Psoas muscle (tissue), 8 donors: ENCODE results near the gene PRRX2. TPM values are rescaled to one million over a fixed set of nuclear protein-coding genes. Genes with fewer than 3 reads are reported as not detected.
A peak's percentile ranks its signal among the peaks of the same experiment; 100 is the strongest.

ENCODE experiments used
- ATAC-seq, 4 donors: fragments of 200-7000 bp; cut with Tn5 transposase; one replicate each; pipeline ENCODE4 v1.9.1; 2020; ENCODE audit warnings: moderate library complexity in 3 of 4, mild to moderate bottlenecking in 2 of 4
- DNase-seq, 2 donors: peaks; one replicate each; pipeline ENCODE4 v3.0.0-alpha.2; 2020
- H3K27ac ChIP-seq: fragments of 200-600 bp; one replicate; pipeline ENCODE4 v1.8.0; 2022
- H3K27me3 ChIP-seq, 3 donors: fragments of 200-600 bp in 1 of 3; one replicate each; pipeline versions ENCODE4 v1.6.1 to v1.8.0; 2013 to 2022; ENCODE audit warnings: low read length in 2 of 3, mild to moderate bottlenecking in 2 of 3, moderate library complexity in 1 of 3; ENCODE audit not compliant: insufficient read depth in 3 of 3
- H3K36me3 ChIP-seq, 2 donors: fragments of 200-600 bp in 1 of 2; one replicate each; pipeline versions ENCODE4 v1.6.1 to v1.8.0; 2013 to 2022; ENCODE audit warnings: low read depth in 1 of 2, mild to moderate bottlenecking in 1 of 2, moderate library complexity in 1 of 2; ENCODE audit not compliant: insufficient read depth in 1 of 2
- H3K4me1 ChIP-seq: fragments of 200-600 bp; one replicate; pipeline ENCODE4 v1.8.0; 2022
- H3K4me3 ChIP-seq: fragments of 200-600 bp; one replicate; pipeline ENCODE4 v1.8.0; 2022; ENCODE audit warnings: mild to moderate bottlenecking
- H3K9me3 ChIP-seq: fragments of 200-600 bp; one replicate; pipeline ENCODE4 v1.8.0; 2022
- whole genome bisulfite sequencing, 3 donors: extraction: QIAGEN DNeasy Blood & Tissue Kit; methylation state at CpG; one replicate each; pipeline versions ENCODE4 v1.1.6 to v1.1.7; 2013; 5-methylcytosine and 5-hydroxymethylcytosine counted together
- intact Hi-C, 2 donors: fragments of 100-400 bp; cut with DNase I; formaldehyde crosslinking; loops; one replicate each; pipeline versions ENCODE4 v1.11.0 to v1.14.2; 2022
- polyA plus RNA-seq, 3 donors: library from polyadenylated mRNA; stranded (reverse); fragments of 200-250 nt; gene quantifications; one replicate each; pipeline ENCODE4 v1.2.3, GENCODE V29; 2013
- total RNA-seq, 4 donors: library from RNA; stranded (reverse); fragmentation: NEBNext Ultra II Directional in 2 of 4; extraction: Animal tissue kit (Norgen Biotek cat#: 25700) in 2 of 4; gene quantifications; one replicate each; pipeline versions ENCODE4 v1.2.1 to v1.2.4, GENCODE V29; 2021 to 2023
- TF ChIP-seq, protein P1 (sequence below): fragments of 200-600 bp; IDR thresholded peaks from one replicate; pipeline ENCODE4 v1.8.0; 2022; ENCODE audit warnings: antibody characterized with exemption
- donor health status: healthy with polysubstance abuse.
- donor health status: DM: no; HTN: no; CAD: no; lungs with moderate emphysema.
- donor health status: Bipolar disorder and iron deficiency.
- donor health status: healthy.
- donor health status: DM: yes; HTN: yes; CAD: no.
- donor health status: DM: no; HTN: no; CAD: no.
- donor health status: DM: no; HTN: no; CAD: no.
- donor health status: DM: yes; HTN: yes; CAD: no.

PRRX2 gene
- total and polyA plus RNA-seq, 7 donors: 0.03 to 1.1 (median 0.49) TPM

DNA sequence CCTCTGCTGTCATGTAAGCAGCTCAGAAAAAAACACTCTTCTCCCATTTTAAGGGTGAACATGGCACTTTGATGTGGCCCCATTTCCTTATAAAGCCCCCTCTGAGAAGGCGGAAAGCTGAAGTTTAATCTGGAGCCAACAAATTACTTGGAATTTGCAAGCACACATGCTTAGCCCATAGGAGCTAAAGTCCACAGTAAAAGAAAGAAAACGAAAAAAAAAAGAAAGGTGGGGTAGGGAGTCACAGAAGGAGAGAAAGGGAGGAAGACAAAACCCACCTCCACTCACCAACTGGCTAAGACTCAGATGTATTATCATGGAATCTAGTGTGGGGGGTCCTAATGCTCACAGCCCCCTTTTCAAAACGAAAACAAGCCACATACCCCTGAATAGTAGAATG lies 30.4 kb downstream of the PRRX2 start:
- H3K9me3 ChIP-seq: no peaks in the 10 kb centered on the region
- ATAC-seq (no peak), DNase-seq (no peak)
- no peaks in the 10 kb centered on the region for H3K36me3 ChIP-seq
- H3K4me1 ChIP-seq: no peaks in the 10 kb centered on the region
- intact Hi-C loops: no loop called here
- no peak overlapping the region for H3K4me3 ChIP-seq
- peaks cover 0 to 43% (median 16%) of the 10 kb centered on the region in 3 donors for H3K27me3 ChIP-seq
- TF ChIP-seq, protein P1, sequence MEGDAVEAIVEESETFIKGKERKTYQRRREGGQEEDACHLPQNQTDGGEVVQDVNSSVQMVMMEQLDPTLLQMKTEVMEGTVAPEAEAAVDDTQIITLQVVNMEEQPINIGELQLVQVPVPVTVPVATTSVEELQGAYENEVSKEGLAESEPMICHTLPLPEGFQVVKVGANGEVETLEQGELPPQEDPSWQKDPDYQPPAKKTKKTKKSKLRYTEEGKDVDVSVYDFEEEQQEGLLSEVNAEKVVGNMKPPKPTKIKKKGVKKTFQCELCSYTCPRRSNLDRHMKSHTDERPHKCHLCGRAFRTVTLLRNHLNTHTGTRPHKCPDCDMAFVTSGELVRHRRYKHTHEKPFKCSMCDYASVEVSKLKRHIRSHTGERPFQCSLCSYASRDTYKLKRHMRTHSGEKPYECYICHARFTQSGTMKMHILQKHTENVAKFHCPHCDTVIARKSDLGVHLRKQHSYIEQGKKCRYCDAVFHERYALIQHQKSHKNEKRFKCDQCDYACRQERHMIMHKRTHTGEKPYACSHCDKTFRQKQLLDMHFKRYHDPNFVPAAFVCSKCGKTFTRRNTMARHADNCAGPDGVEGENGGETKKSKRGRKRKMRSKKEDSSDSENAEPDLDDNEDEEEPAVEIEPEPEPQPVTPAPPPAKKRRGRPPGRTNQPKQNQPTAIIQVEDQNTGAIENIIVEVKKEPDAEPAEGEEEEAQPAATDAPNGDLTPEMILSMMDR: no peak
- WGBS, 3 donors: 76 to 81% (median 78%) methylated on average over 3 of the region's 3 CpGs
- H3K27ac ChIP-seq: no peak overlapping the region

DNA sequence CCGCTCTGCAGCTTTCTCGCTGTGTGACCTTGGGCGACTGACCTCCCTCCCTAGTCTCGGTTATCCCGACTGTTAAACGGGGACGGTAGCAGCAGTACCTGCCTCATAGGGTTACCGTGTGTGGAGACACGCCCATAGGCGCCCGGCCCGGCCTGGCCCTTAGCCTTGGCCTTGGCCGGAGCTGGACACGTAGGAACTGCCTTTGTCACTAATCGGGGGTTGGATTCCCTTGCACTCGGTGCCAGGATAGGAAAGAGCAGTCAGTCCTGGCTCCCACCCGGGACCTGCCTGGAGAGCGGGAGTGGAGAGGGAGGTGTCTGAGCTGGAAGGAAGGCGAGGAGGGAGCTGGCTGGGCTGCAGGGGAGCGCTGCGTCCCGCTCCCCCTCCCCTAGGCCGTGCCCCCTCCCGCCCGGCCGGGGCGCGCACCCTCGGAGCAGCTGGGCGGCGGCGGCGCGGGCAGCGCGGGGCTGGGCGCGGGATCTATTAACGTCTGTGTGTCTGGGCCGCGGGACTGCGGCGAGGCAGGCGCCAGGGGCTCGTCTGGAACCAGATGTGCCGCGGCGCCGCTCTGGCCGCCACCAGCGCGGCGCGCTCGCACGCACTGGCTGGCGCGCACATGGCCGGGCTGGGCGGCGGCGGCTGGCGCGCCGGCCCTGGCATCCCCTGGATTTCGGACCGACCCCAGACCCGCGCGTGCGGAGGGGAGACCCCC lies 31.7 kb downstream of the PRRX2 start:
- Histone ChIP-seq H3K36me3 (no peaks in the 10 kb centered on the region), H3K4me1 (no peaks in the 10 kb centered on the region), H3K9me3 (no peaks in the 10 kb centered on the region), H3K27ac (peak overlapping the region; percentile 16), H3K4me3 (peak overlapping the region; percentile 58), H3K27me3 (peaks cover 0 to 52% (median 16%) of the 10 kb centered on the region in 3 donors)
- ATAC-seq: peak; percentile 44 to 69 (median 56)
- intact Hi-C loops: no loop called here
- TF ChIP-seq, protein P1: no peak
- DNase-seq: peak; percentile 73 to 80
- WGBS, 3 donors: 2 to 4% (median 3%) methylated on average over 63 to 71 of the region's 71 CpGs

DNA sequence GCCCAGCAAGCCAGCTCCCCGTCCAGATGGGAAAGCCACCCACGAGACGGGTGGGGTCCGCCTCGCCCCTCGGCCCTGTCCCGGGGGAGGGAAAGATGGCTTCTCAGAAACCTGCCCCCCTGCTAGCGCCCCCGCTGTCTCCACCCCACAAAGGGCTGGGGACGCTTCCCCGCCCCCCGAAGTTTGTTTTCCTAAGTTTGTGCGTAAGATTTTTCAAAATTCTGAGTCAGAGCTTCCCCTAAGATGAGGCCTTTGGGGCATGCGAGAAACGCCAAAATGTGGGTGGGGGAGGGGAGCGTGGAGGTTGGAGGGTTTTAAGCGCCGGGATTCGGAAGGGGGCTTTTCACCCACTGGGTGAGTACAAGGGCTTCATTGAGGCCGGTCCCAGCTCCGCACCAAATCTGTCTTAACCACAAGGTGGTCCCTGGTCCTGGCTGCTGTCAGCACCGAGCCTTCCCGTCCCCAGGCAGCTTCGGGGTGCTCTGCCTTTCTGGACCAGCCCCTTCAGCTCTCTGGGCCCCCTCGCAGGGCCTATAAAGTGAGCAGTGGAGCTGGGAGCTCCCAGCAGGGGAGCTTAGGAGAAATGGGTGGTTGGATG lies 32.3 kb downstream of the PRRX2 start:
- peak in 3 of 4 donors; percentile 11 to 35 (median 27) for ATAC-seq
- Histone ChIP-seq H3K9me3 (no peaks in the 10 kb centered on the region), H3K4me1 (no peaks in the 10 kb centered on the region), H3K27me3 (peaks cover 0 to 57% (median 16%) of the 10 kb centered on the region in 3 donors), H3K36me3 (no peaks in the 10 kb centered on the region), H3K27ac (peak overlapping the region; percentile 16), H3K4me3 (peak overlapping the region; percentile 58)
- TF ChIP-seq, protein P1: no peak
- WGBS, 3 donors: 3 to 6% (median 4%) methylated on average over 23 to 25 of the region's 25 CpGs
- peak; percentile 76 to 80 for DNase-seq
- intact Hi-C loops: no loop called here

DNA sequence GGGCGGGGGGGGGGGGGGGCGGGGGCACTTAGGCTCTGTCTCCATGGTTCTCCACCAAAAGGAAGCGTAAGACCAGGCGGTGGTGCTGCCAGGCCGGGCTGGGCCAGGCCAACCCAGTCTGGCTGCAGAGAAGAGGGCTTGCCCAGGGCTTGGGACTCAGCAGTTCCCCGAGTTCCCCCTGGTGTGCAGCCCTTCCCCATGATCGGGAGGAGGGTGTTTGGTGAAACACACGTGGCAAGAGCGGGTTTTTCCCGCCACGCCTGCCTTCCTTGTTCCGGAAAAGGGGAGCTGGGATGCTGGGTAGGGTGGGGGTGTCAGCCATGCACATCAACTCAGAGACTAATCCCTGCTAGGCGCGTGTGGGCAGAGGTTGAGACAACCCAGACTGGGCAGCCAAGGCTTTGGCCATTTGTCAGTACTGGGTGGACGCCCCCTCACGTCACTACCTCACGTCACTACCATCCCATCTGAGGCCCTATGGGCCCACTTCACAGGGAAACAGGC lies 32.9 kb downstream of the PRRX2 start:
- DNase-seq (peak; percentile 75 to 81), ATAC-seq (peak in 3 of 4 donors; percentile 29 to 51 (median 44))
- TF ChIP-seq, protein P1: no peak
- H3K27ac ChIP-seq: no peak overlapping the region
- H3K27me3 ChIP-seq: peaks cover 0 to 62% (median 18%) of the 10 kb centered on the region in 3 donors
- no peak overlapping the region for H3K4me3 ChIP-seq
- WGBS, 3 donors: 41 to 55% (median 54%) methylated on average over 15 to 17 of the region's 17 CpGs
- H3K9me3 ChIP-seq: no peaks in the 10 kb centered on the region
- H3K4me1 ChIP-seq: no peaks in the 10 kb centered on the region
- H3K36me3 ChIP-seq: no peaks in the 10 kb centered on the region
- intact Hi-C loops: no loop called here
